GM18951 (cell line): ENCODE data around the gene SEMA7A.
"Not testable (repeated sequence)": the region's sequence is repeated elsewhere in the genome, so short reads cannot be mapped to it uniquely, and the experiment has no call there.

ENCODE experiments used
- POLR2A ChIP-seq: IDR thresholded peaks from 4 replicates; pipeline ENCODE4 v1.6.1; 2011; ENCODE audit warnings: mild to moderate bottlenecking; ENCODE audit not compliant: insufficient read length, insufficient read depth; ENCODE audit errors: extremely low read depth
- in situ Hi-C: fragments of 300-500 bp; cut with MboI; formaldehyde crosslinking; loops from one replicate; pipeline ENCODE4 v1.12.0; 2022; ENCODE audit warnings: low sequenced_read_pairs, mixed read lengths, inconsistent platforms; ENCODE audit not compliant: unreplicated experiment

SEMA7A gene

GRCh38 chr15:74460871-74461846 is 27.4 kb upstream of the SEMA7A start, which contains the start of gene UBL7:
TSS of gene UBL7 (minus strand) at chr15:74461160. CDS start at chr15:74458867, 2,293 bp downstream.
- TF ChIP-seq POLR2A = peak; percentile 97
- in situ Hi-C loops = no loop called here

- in situ Hi-C loops = no loop called here
- TF ChIP-seq POLR2A = no peak
These were observed 26.5 kb upstream of the SEMA7A start for GRCh38 chr15:74460298-74460697.

- in situ Hi-C loops = not testable (repeated sequence)
These were observed 26.0 kb upstream of the SEMA7A start for GRCh38 chr15:74459798-74460197.

GRCh38 chr15:74458473-74458872 is 24.7 kb upstream of the SEMA7A start:
- TF ChIP-seq POLR2A = no peak
- in situ Hi-C loops = no loop called here

GRCh38 chr15:74457036-74457435 is 23.3 kb upstream of the SEMA7A start:
- in situ Hi-C loops = not testable (repeated sequence)

- no peak for TF ChIP-seq POLR2A
- in situ Hi-C loops = loop anchor here (5.0 kb wide), 1 partner anchor 37 kb away; no protein-coding TSS in a partner anchor
These were observed 21.2 kb upstream of the SEMA7A start for GRCh38 chr15:74454764-74455500.

GRCh38 chr15:74453925-74454763 is 20.4 kb upstream of the SEMA7A start:
- in situ Hi-C loops = loop anchor here (5.0 kb wide), 1 partner anchor 38 kb away; no protein-coding TSS in a partner anchor
- no peak for TF ChIP-seq POLR2A

- TF ChIP-seq POLR2A = no peak
- in situ Hi-C loops = loop anchor here (5.0 kb wide), 1 partner anchor 40 kb away; no protein-coding TSS in a partner anchor
These were observed 18.4 kb upstream of the SEMA7A start for GRCh38 chr15:74451861-74452835.

GRCh38 chr15:74451322-74451721 is 17.6 kb upstream of the SEMA7A start:
- in situ Hi-C loops = loop anchor here (5.0 kb wide), 1 partner anchor 41 kb away; no protein-coding TSS in a partner anchor

GRCh38 chr15:74449643-74450205 is 16.0 kb upstream of the SEMA7A start:
- in situ Hi-C loops = loop anchor here (5.0 kb wide), 1 partner anchor 43 kb away; no protein-coding TSS in a partner anchor
- no peak for TF ChIP-seq POLR2A

More at GRCh38 chr15:74451322-74451721, 17.6 kb upstream of the SEMA7A start:
- TF ChIP-seq POLR2A = no peak

GRCh38 chr15:74449095-74449494 is 15.3 kb upstream of the SEMA7A start:
- TF ChIP-seq POLR2A = no peak
- in situ Hi-C loops = no loop called here
